ENCODE measurements around the gene MYO5B.

Gene MYO5B

DNA sequence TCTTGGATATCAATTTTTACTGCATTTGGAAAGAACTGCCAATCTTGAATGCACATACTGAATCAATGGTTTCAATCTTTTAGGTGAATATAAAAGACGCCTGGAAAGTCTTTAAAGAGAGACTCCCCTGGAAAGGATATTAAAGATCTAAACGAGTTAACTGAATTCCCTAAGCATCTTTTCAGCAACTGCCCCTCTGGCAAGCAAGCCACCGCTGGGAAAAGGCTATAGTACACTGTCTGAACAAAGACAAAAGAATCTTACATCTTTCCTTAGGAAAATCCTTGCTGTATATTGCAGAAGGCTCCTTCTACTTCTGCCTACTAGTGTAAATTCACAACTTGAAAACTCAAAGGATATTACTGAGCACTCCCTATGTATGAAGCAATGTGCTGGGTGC lies 28.0 kb downstream of the MYO5B start:
- peaks cover 5% of the 10 kb centered on the region for H3K4me1 Mint-ChIP-seq
- peaks cover 13% of the 10 kb centered on the region for H3K27me3 Mint-ChIP-seq (ENCODE audit: low read depth)
- TF ChIP-seq CTCF (IDR thresholded peaks at IDR 0.05; ENCODE audit: unreplicated experiment in 3 of 3): no peak
- no peaks in the 10 kb centered on the region for H3K9me3 Mint-ChIP-seq
- H3K27ac Mint-ChIP-seq: no peak overlapping the region
- no peaks in the 10 kb centered on the region for H3K36me3 Mint-ChIP-seq (ENCODE audit: low read depth)
- H3K4me3 Mint-ChIP-seq: no peak overlapping the region

DNA sequence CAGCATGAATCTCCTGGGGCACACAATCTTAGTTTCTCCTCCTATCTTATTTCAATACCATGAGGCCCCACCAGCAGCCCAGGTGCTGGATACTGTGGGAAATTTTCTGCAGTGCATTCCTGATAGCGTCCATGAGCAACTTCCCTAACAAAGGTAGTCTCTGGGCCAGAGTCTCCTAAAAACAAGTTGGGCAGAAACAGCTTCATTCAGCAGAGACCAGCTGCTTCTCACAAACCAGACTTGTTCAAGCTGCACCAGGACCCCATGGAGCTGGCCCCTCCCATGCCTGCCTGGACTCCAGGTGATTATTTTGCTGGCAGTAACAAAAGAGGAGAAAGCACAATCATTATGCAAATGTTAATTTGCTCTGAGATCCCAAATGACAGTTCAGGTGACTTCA lies 31.4 kb downstream of the MYO5B start:
- peaks cover 10% of the 10 kb centered on the region for H3K4me1 Mint-ChIP-seq
- H3K9me3 Mint-ChIP-seq: no peaks in the 10 kb centered on the region
- TF ChIP-seq CTCF (IDR thresholded peaks at IDR 0.05; ENCODE audit: unreplicated experiment in 3 of 3): no peak
- no peaks in the 10 kb centered on the region for H3K36me3 Mint-ChIP-seq (ENCODE audit: low read depth)
- H3K27me3 Mint-ChIP-seq (ENCODE audit: low read depth): peaks cover 17% of the 10 kb centered on the region
- H3K27ac Mint-ChIP-seq: peak overlapping the region in 1 of 3 experiments; percentile 45
- no peak overlapping the region for H3K4me3 Mint-ChIP-seq

GRCh38 chr18:50162486-50163304 lies 32.3 kb downstream of the MYO5B start:
- no peaks in the 10 kb centered on the region for H3K36me3 Mint-ChIP-seq (ENCODE audit: low read depth)

GRCh38 chr18:50161597-50162205 lies 33.2 kb downstream of the MYO5B start:
- Mint-ChIP-seq H3K27ac (peak overlapping the region in 1 of 3 experiments; percentile 48), H3K9me3 (no peaks in the 10 kb centered on the region), H3K4me1 (peaks cover 10% of the 10 kb centered on the region), H3K4me3 (no peak overlapping the region), H3K36me3 (ENCODE audit: low read depth) (no peaks in the 10 kb centered on the region), H3K27me3 (ENCODE audit: low read depth) (peaks cover 13% of the 10 kb centered on the region)
- TF ChIP-seq CTCF (IDR thresholded peaks at IDR 0.05; ENCODE audit: unreplicated experiment in 3 of 3): no peak

More at GRCh38 chr18:50162486-50163304, 32.3 kb downstream of the MYO5B start:
- Mint-ChIP-seq H3K27ac (peak overlapping the region in 1 of 3 experiments; percentile 45), H3K4me3 (no peak overlapping the region), H3K27me3 (ENCODE audit: low read depth) (peaks cover 16% of the 10 kb centered on the region), H3K4me1 (peaks cover 10% of the 10 kb centered on the region), H3K9me3 (no peaks in the 10 kb centered on the region)
- TF ChIP-seq CTCF (IDR thresholded peaks at IDR 0.05; ENCODE audit: unreplicated experiment in 3 of 3): no peak

GRCh38 chr18:50159654-50160046 lies 35.3 kb downstream of the MYO5B start:
- H3K27me3 Mint-ChIP-seq (ENCODE audit: low read depth): peaks cover 11% of the 10 kb centered on the region
- H3K4me3 Mint-ChIP-seq: no peak overlapping the region
- H3K4me1 Mint-ChIP-seq: peaks cover 10% of the 10 kb centered on the region
- no peaks in the 10 kb centered on the region for H3K9me3 Mint-ChIP-seq
- peak overlapping the region in 2 of 3 experiments; percentile 43 to 65 for H3K27ac Mint-ChIP-seq
- no peak for TF ChIP-seq CTCF (IDR thresholded peaks at IDR 0.05; ENCODE audit: unreplicated experiment in 3 of 3)
- H3K36me3 Mint-ChIP-seq (ENCODE audit: low read depth): no peaks in the 10 kb centered on the region
